Breast epithelium (tissue), 4 donors: Measurements from ENCODE around the gene TSPAN1. TPM values are rescaled to one million over a fixed set of nuclear protein-coding genes. Genes with fewer than 3 reads are reported as not detected.

Experiments used
- DNase-seq, 2 donors: peaks; one replicate each; pipeline ENCODE4 v3.0.0-alpha.2; 2019; ENCODE audit warnings: low spot score in 2 of 2
- H3K27ac ChIP-seq, 2 donors: fragments of 200-600 bp; sonication (generic) in 1 of 2; one replicate each; pipeline ENCODE4 v1.5.1; 2016 to 2019; ENCODE audit warnings: mild to moderate bottlenecking in 1 of 2
- H3K27me3 ChIP-seq, 2 donors: fragments of 200-600 bp; sonication (generic) in 1 of 2; one replicate each; pipeline versions ENCODE4 v1.5.1 to v1.6.0; 2017 to 2019; ENCODE audit warnings: control low read depth in 1 of 2, mild to moderate bottlenecking in 1 of 2
- H3K36me3 ChIP-seq: fragments of 200-600 bp; one replicate; pipeline ENCODE4 v1.5.1; 2019
- H3K4me1 ChIP-seq, 2 donors: fragments of 200-600 bp; sonication (generic); one replicate each; pipeline ENCODE4 v1.5.1; 2016 to 2019; ENCODE audit warnings: control low read depth in 1 of 2
- H3K4me3 ChIP-seq, 3 donors: fragments of 200-600 bp; sonication (generic); 1 replicate in 2 of 3; 2 replicates in 1 of 3; pipeline ENCODE4 v1.5.1; 2016 to 2019; ENCODE audit warnings: mild to moderate bottlenecking in 3 of 3, moderate library complexity in 2 of 3
- H3K9me3 ChIP-seq, 2 donors: fragments of 200-600 bp; sonication (generic) in 1 of 2; one replicate each; pipeline ENCODE4 v1.5.1; 2016 to 2019; ENCODE audit warnings: control low read depth in 1 of 2
- POLR2A ChIP-seq: fragments of 450-650 bp; IDR thresholded peaks from one replicate; pipeline ENCODE4 v1.6.1; 2016; ENCODE audit warnings: antibody characterized with exemption, mild to moderate bottlenecking, moderate library complexity
- POLR2AphosphoS5 ChIP-seq, 3 donors: sonication (generic); formaldehyde crosslinking; IDR thresholded peaks; one replicate each; pipeline ENCODE4 v1.6.1; 2017; ENCODE audit warnings: antibody characterized with exemption in 3 of 3
- intact Hi-C: fragments of 100-400 bp; cut with DNase I; formaldehyde crosslinking; loops from one replicate; pipeline ENCODE4 v1.15.1; 2023; ENCODE audit warnings: low total_unique reads
- total RNA-seq, 3 donors: library from RNA; depleted of rRNA; stranded (reverse); fragments of >200 nt; gene quantifications; one replicate each; pipeline ENCODE4 v1.1.0, GENCODE V29; 2016
- TF ChIP-seq, protein P1 (sequence below), 3 donors: fragments of 450-650 bp; IDR thresholded peaks; one replicate each; pipeline ENCODE4 v1.5.1; 2016 to 2017; ENCODE audit warnings: antibody characterized with exemption in 3 of 3, mild to moderate bottlenecking in 3 of 3, moderate library complexity in 3 of 3

The TSPAN1 gene
- total RNA-seq, 3 donors from 2014 or later = 0.48 to 26.2 (median 8.9) TPM

DNA sequence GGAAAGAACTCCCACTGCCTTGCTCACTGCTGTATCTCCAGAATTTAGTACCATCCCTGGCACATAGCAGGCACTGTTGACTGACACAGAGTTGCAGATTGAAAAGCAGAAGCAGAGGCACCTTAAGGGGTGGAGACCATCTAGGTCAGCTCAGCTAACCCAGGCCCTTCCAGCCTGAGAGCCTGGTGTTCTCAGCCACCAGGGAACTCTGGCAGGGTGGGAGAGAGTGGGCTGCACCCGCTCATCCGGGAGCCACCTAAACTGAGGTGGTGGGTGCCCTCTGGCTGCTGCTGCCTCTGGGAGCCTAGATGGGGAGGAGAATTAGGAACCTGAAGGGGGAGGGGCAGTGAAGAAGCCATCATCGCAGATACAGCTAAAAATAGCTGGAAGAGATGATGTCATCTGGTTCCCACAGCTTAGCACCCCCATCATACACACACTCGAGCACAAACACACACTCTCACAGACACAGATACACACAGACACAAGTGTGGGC is 1.5 kb upstream of the TSPAN1 start:
- TF ChIP-seq POLR2A (no peak), POLR2AphosphoS5 (IDR thresholded peaks at IDR 0.05) (no peak)
- TF ChIP-seq, protein P1, sequence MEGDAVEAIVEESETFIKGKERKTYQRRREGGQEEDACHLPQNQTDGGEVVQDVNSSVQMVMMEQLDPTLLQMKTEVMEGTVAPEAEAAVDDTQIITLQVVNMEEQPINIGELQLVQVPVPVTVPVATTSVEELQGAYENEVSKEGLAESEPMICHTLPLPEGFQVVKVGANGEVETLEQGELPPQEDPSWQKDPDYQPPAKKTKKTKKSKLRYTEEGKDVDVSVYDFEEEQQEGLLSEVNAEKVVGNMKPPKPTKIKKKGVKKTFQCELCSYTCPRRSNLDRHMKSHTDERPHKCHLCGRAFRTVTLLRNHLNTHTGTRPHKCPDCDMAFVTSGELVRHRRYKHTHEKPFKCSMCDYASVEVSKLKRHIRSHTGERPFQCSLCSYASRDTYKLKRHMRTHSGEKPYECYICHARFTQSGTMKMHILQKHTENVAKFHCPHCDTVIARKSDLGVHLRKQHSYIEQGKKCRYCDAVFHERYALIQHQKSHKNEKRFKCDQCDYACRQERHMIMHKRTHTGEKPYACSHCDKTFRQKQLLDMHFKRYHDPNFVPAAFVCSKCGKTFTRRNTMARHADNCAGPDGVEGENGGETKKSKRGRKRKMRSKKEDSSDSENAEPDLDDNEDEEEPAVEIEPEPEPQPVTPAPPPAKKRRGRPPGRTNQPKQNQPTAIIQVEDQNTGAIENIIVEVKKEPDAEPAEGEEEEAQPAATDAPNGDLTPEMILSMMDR (IDR thresholded peaks at IDR 0.05) = no peak
- H3K4me3 ChIP-seq = no peak overlapping the region
- intact Hi-C loops = no loop called here
- no peaks in the 10 kb centered on the region for H3K27me3 ChIP-seq
- DNase-seq = no peak
- H3K36me3 ChIP-seq = no peaks in the 10 kb centered on the region
- H3K9me3 ChIP-seq = no peaks in the 10 kb centered on the region
- peak overlapping the region; percentile 83 to 93 for H3K27ac ChIP-seq
- peaks cover 7 to 22% of the 10 kb centered on the region in 2 donors for H3K4me1 ChIP-seq

DNA sequence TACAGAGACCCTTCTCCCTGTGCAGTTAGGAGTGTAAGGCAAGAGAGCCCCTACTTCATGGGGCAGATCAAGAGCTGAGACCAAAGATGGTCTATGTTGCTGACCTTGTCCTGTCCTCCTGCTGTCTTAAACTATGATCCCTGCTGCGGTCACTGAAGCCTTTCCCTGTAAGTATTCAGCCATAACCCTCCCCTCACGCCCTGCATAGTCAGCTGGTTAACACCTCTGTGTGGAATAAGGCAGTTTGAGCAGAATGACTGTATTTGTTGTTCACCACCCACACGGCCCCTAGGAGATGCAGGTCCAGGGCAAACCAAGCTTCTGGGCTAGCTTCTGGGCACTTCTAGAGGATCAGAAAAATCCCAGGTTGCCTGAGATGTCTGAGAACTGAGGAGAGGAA is 356 bp downstream of the TSPAN1 start:
- Histone ChIP-seq H3K36me3 (no peaks in the 10 kb centered on the region), H3K4me1 (peaks cover 7 to 22% of the 10 kb centered on the region in 2 donors), H3K27ac (peak overlapping the region; percentile 88 to 93), H3K4me3 (peak overlapping the region in 1 of 3 donors; percentile 2), H3K27me3 (no peaks in the 10 kb centered on the region), H3K9me3 (no peaks in the 10 kb centered on the region)
- intact Hi-C loops = loop anchor here (5.0 kb wide), 1 partner anchor 138 kb away; no protein-coding TSS in a partner anchor
- TF ChIP-seq, protein P1 (IDR thresholded peaks at IDR 0.05) = no peak
- TF ChIP-seq POLR2AphosphoS5 (IDR thresholded peaks at IDR 0.05) = no peak
- no peak for TF ChIP-seq POLR2A
- DNase-seq = no peak

DNA sequence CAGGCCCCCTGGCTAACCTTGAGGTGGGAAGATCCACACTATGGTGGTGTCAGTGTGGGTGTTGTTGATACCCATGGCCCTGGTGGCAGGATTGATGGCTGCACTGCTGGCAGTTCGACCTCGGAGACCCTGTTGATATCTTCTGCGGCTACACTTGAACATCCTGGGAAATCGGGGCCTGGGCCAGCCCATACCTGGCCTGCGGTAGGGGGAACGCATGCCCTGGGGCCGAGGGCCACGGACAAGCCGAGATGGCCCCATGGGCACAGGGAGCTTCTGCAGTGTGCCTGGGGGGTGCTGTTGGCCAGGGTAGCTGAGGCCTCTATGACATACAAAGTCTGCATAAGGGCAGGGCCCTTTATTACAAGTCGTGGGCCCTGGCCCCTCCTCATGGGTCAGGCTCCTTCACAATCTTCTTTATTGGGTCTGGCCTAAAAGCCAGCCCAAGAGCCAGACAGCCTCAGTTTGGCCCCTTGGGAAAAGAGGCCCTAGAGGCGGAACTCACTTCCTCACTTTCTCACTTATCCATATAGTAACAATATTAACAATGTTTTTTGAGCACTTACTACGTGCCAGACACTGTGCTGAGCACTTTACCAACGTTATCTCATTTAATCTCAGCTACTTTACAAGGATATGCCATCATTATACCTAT is 1.5 kb downstream of the TSPAN1 start, which contains the start of gene P3R3URF:
Gene P3R3URF (minus strand): TSS at position 278 of the 655 bp plus-strand sequence. CDS start 17 bp downstream, at position 261.
- intact Hi-C loops = loop anchor here (5.0 kb wide), 1 partner anchor 139 kb away; no protein-coding TSS in a partner anchor
- Histone ChIP-seq H3K27ac (peak within 1 kb of the TSS; percentile 88 to 93), H3K27me3 (no peaks in the 10 kb centered on the region), H3K4me1 (peaks cover 7 to 20% of the 10 kb centered on the region in 2 donors), H3K36me3 (no peaks in the 10 kb centered on the region), H3K4me3 (peak within 1 kb of the TSS in 1 of 3 donors; percentile 2), H3K9me3 (no peaks in the 10 kb centered on the region)
- DNase-seq = no peak
- no peak for TF ChIP-seq POLR2A
- TF ChIP-seq, protein P1 (IDR thresholded peaks at IDR 0.05) = no peak
- TF ChIP-seq POLR2AphosphoS5 (IDR thresholded peaks at IDR 0.05) = no peak

GRCh38 chr1:46179138-46180081 is 4.5 kb downstream of the TSPAN1 start:
- H3K27ac ChIP-seq = peak overlapping the region; percentile 43 to 77
- peak; percentile 77 to 85 for DNase-seq
- no peak overlapping the region for H3K4me3 ChIP-seq
- TF ChIP-seq, protein P1 (IDR thresholded peaks at IDR 0.05) = peak; percentile 94 to 98 (median 95)
- TF ChIP-seq POLR2AphosphoS5 (IDR thresholded peaks at IDR 0.05) (peak in 2 of 3 donors; percentile 44 to 51), POLR2A (no peak)
- no peaks in the 10 kb centered on the region for H3K36me3 ChIP-seq
- no peaks in the 10 kb centered on the region for H3K27me3 ChIP-seq
- intact Hi-C loops = loop anchor here (5.0 kb wide), 1 partner anchor 142 kb away; no protein-coding TSS in a partner anchor
- H3K9me3 ChIP-seq = no peaks in the 10 kb centered on the region
- peaks cover 3 to 16% of the 10 kb centered on the region in 2 donors for H3K4me1 ChIP-seq
